ENCODE results near the gene GNAI1. TPM values are rescaled to one million over a fixed set of nuclear protein-coding genes. Genes with fewer than 3 reads are reported as not detected.

GNAI1 gene
- total and polyA plus RNA-seq, 2 of the 13 experiments (the other 11 are each of a cell fraction or from before 2014, with no cell fraction given), result 3.5 to 5.7 TPM

DNA sequence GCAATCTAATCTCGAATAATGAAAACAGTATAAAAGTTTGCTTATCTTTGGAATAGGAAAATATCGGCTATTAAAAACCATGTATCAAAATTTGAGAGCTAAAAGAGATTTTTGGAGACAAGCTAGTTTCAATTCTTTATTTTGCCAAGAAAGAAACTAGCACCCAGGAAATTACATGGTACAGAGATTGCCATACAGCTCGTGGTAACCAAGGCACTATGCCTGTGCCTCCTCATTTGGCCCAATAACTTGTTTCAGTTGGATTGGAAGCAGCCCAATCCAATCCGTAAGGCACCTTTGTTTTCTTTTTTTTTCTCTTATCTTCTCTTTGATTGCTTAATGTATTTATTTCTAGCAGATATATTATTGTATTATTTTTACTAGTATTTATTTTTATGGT, 55.0 kb downstream of the GNAI1 start:
- Histone ChIP-seq H3K79me2 (ENCODE audit: insufficient read depth, low read length) (no peaks in the 10 kb centered on the region), H2AFZ (ENCODE audit: low read length) (no peak overlapping the region), H3K4me3 (replicated peaks in 1 of 3; ENCODE audit: insufficient read depth in 1 of 3, low read depth in 2 of 3, low read length in 3 of 3) (no peak overlapping the region), H3K9ac (ENCODE audit: insufficient read depth, low read depth, low read length) (no peak overlapping the region), H3K4me1 (ENCODE audit: insufficient read depth, low read length) (peaks cover 8% of the 10 kb centered on the region), H4K20me1 (ENCODE audit: insufficient read depth, low read length) (no peaks in the 10 kb centered on the region), H3K9me3 (ENCODE audit: low read length) (no peaks in the 10 kb centered on the region), H3K36me3 (replicated peaks in 1 of 2; ENCODE audit: control insufficient read depth in 1 of 2, insufficient read depth in 2 of 2, low read length in 2 of 2) (no peaks in the 10 kb centered on the region), H3K27me3 (ENCODE audit: control insufficient read depth in 1 of 2, insufficient read depth in 2 of 2, low read length in 2 of 2) (no peaks in the 10 kb centered on the region), H3K4me2 (ENCODE audit: low read depth, low read length) (no peak overlapping the region), H3K27ac (ENCODE audit: extremely low read length, insufficient read depth, low read length) (no peak overlapping the region)
- intact Hi-C loops (cut with micrococcal nuclease; ENCODE audit: unreplicated experiment), result no loop called here
- in situ Hi-C loops (cut with HindIII; ENCODE audit: extremely low pct_ligation_motif_present, low pct_unique_long_range_greater_than_20kb), result no loop called here
- ATAC-seq (no peak), DNase-seq (ENCODE audit: low spot score) (no peak), FAIRE-seq (no peak)
- 89% methylated on average over 4 of the region's 4 CpGs for WGBS (ENCODE audit: low lambda C conversion rate)
- CTCF ChIA-PET (ENCODE audit: low intra/inter-chr PET ratio, low total read pairs), result no interaction called here
- POLR2A ChIA-PET, result no interaction called here
- TF ChIP-seq CENPX (CRISPR knock-in tag; IDR thresholded peaks at IDR 0.05), result no peak
- no TSS peak for BruUV-seq (replicated peaks)

DNA sequence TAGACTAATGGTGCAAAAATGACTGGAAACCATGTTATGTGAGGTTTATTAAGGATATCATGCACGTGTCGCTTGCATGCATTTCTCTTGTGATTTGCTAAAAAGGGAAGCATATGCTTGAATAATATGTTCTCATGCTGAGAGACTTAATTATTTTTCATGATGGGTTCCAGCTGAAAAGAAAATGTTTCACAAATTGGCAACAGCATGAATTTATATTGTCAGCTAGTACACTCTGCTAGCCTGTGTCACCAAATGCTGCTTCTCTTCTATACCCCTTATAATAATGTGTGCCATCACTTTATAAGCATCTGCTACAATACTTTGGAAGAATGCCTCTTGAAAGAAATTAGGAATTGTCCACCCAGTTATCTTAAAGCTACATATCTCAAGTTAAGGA, 63.0 kb downstream of the GNAI1 start:
- Histone ChIP-seq H3K9me3 (ENCODE audit: low read length) (no peaks in the 10 kb centered on the region), H3K27ac (ENCODE audit: extremely low read length, insufficient read depth, low read length) (no peak overlapping the region), H3K4me1 (ENCODE audit: insufficient read depth, low read length) (peaks cover 8% of the 10 kb centered on the region), H2AFZ (ENCODE audit: low read length) (no peak overlapping the region), H3K27me3 (ENCODE audit: control insufficient read depth in 1 of 2, insufficient read depth in 2 of 2, low read length in 2 of 2) (no peaks in the 10 kb centered on the region), H3K4me3 (replicated peaks in 1 of 3; ENCODE audit: insufficient read depth in 1 of 3, low read depth in 2 of 3, low read length in 3 of 3) (no peak overlapping the region), H3K9ac (ENCODE audit: insufficient read depth, low read depth, low read length) (no peak overlapping the region), H3K79me2 (ENCODE audit: insufficient read depth, low read length) (no peaks in the 10 kb centered on the region), H3K36me3 (replicated peaks in 1 of 2; ENCODE audit: control insufficient read depth in 1 of 2, insufficient read depth in 2 of 2, low read length in 2 of 2) (peaks cover 0 to 6% of the 10 kb centered on the region in 2 experiments; a peak in 1 of 5 replicates), H3K4me2 (ENCODE audit: low read depth, low read length) (no peak overlapping the region), H4K20me1 (ENCODE audit: insufficient read depth, low read length) (no peaks in the 10 kb centered on the region)
- no TSS peak for BruUV-seq (replicated peaks)
- CTCF ChIA-PET (ENCODE audit: low intra/inter-chr PET ratio, low total read pairs), result no interaction called here
- in situ Hi-C loops (cut with HindIII; ENCODE audit: extremely low pct_ligation_motif_present, low pct_unique_long_range_greater_than_20kb), result no loop called here
- POLR2A ChIA-PET, result no interaction called here
- intact Hi-C loops (cut with micrococcal nuclease; ENCODE audit: unreplicated experiment), result no loop called here
- 90% methylated on average over 2 of the region's 2 CpGs for WGBS (ENCODE audit: low lambda C conversion rate)
- no peak for ATAC-seq
- no peak for DNase-seq (ENCODE audit: low spot score)
- no peak for FAIRE-seq
- TF ChIP-seq, protein P1, sequence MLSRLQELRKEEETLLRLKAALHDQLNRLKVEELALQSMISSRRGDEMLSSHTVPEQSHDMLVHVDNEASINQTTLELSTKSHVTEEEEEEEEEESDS (CRISPR knock-in tag; IDR thresholded peaks at IDR 0.05; ENCODE audit: borderline replicate concordance), result no peak
- no peak for TF ChIP-seq ZNF878 (CRISPR knock-in tag; IDR thresholded peaks at IDR 0.05)
- TF ChIP-seq PHF5A (CRISPR knock-in tag; IDR thresholded peaks at IDR 0.05; ENCODE audit: low read depth, unreplicated experiment), result no peak
- no peak for TF ChIP-seq TARDBP (CRISPR knock-in tag; IDR thresholded peaks at IDR 0.05)
- TF ChIP-seq ERF (CRISPR knock-in tag; IDR thresholded peaks at IDR 0.05), result no peak
- TF ChIP-seq JUN (CRISPR knock-in tag; IDR thresholded peaks at IDR 0.05), result no peak
- no peak for TF ChIP-seq ZNF207 (IDR thresholded peaks at IDR 0.05; ENCODE audit: borderline replicate concordance)
- no peak for TF ChIP-seq ZNF225 (CRISPR knock-in tag; IDR thresholded peaks at IDR 0.05)
- TF ChIP-seq, protein P2, sequence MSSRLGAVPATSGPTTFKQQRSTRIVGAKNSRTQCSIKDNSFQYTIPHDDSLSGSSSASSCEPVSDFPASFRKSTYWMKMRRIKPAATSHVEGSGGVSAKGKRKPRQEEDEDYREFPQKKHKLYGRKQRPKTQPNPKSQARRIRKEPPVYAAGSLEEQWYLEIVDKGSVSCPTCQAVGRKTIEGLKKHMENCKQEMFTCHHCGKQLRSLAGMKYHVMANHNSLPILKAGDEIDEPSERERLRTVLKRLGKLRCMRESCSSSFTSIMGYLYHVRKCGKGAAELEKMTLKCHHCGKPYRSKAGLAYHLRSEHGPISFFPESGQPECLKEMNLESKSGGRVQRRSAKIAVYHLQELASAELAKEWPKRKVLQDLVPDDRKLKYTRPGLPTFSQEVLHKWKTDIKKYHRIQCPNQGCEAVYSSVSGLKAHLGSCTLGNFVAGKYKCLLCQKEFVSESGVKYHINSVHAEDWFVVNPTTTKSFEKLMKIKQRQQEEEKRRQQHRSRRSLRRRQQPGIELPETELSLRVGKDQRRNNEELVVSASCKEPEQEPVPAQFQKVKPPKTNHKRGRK (CRISPR knock-in tag; IDR thresholded peaks at IDR 0.05), result no peak
- TF ChIP-seq U2AF2 (IDR thresholded peaks at IDR 0.05; ENCODE audit: low read depth, low read length), result no peak
- no peak for TF ChIP-seq MLLT10 (CRISPR knock-in tag; IDR thresholded peaks at IDR 0.05)
- no peak for TF ChIP-seq ZNF7 (CRISPR knock-in tag; IDR thresholded peaks at IDR 0.05)
- TF ChIP-seq FOXM1 (CRISPR knock-in tag; IDR thresholded peaks at IDR 0.05), result no peak
- TF ChIP-seq, protein P3, sequence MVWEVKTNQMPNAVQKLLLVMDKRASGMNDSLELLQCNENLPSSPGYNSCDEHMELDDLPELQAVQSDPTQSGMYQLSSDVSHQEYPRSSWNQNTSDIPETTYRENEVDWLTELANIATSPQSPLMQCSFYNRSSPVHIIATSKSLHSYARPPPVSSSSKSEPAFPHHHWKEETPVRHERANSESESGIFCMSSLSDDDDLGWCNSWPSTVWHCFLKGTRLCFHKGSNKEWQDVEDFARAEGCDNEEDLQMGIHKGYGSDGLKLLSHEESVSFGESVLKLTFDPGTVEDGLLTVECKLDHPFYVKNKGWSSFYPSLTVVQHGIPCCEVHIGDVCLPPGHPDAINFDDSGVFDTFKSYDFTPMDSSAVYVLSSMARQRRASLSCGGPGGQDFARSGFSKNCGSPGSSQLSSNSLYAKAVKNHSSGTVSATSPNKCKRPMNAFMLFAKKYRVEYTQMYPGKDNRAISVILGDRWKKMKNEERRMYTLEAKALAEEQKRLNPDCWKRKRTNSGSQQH (CRISPR knock-in tag; IDR thresholded peaks at IDR 0.05; ENCODE audit: low read depth), result no peak
- no peak for TF ChIP-seq ZNF564 (CRISPR knock-in tag; IDR thresholded peaks at IDR 0.05)
